ENCODE data around the gene ZBTB16. TPM values are rescaled to one million over a fixed set of nuclear protein-coding genes. Genes with fewer than 3 reads are reported as not detected.

ZBTB16 gene
- total and polyA plus RNA-seq, 2 of the 4 experiments (the other 2 are of a cell fraction): not detected

GRCh38 chr11:114050258-114050927 lies 9.1 kb upstream of the ZBTB16 start:
- CTCF ChIA-PET: no interaction called here
- Histone ChIP-seq H3K18ac (ENCODE audit: low read depth, low read length) (no peak overlapping the region), H3K4me1 (ENCODE audit: control insufficient read depth, insufficient read depth, low read length) (no peaks in the 10 kb centered on the region), H2BK5ac (ENCODE audit: low read depth, low read length, poor library complexity, severe bottlenecking) (no peak overlapping the region), H3K9ac (ENCODE audit: low read depth, low read length) (no peak overlapping the region), H2BK120ac (ENCODE audit: low read depth, low read length) (no peak overlapping the region), H4K8ac (ENCODE audit: low read depth in 2 of 2, low read length in 2 of 2) (no peak overlapping the region), H2AFZ (replicated peaks; ENCODE audit: low read length, poor library complexity) (no peak overlapping the region), H2AK5ac (ENCODE audit: low read depth, low read length) (no peak overlapping the region), H3K4ac (ENCODE audit: low read depth, low read length) (no peak overlapping the region), H3K9me1 (ENCODE audit: insufficient read depth, low read length) (no peaks in the 10 kb centered on the region), H3K14ac (replicated peaks; ENCODE audit: low read depth, low read length) (no peak overlapping the region), H3K4me3 (ENCODE audit: insufficient read depth, low read depth, low read length) (no peak overlapping the region), H3K4me2 (ENCODE audit: low read depth, low read length) (no peak overlapping the region), H3K79me1 (ENCODE audit: low read depth in 1 of 2, low read length in 2 of 2) (no peaks in the 10 kb centered on the region), H3K9me3 (ENCODE audit: control insufficient read depth, insufficient read depth, low read length) (no peaks in the 10 kb centered on the region), H2BK15ac (ENCODE audit: low read depth, low read length) (no peak overlapping the region), H4K20me1 (ENCODE audit: insufficient read depth, low read length) (no peaks in the 10 kb centered on the region), H4K5ac (ENCODE audit: low read depth, low read length) (no peak overlapping the region), H3K23ac (ENCODE audit: low read depth, low read length) (no peak overlapping the region), H3K36me3 (ENCODE audit: control insufficient read depth, insufficient read depth, low read length) (no peaks in the 10 kb centered on the region), H3K27ac (ENCODE audit: insufficient read depth, low read length) (no peak overlapping the region), H2AK9ac (replicated peaks; ENCODE audit: low read depth, low read length, poor library complexity) (no peak overlapping the region), H3K56ac (ENCODE audit: extremely low read depth, insufficient read depth, low read length) (no peak overlapping the region), H2BK20ac (ENCODE audit: low read depth, low read length) (no peak overlapping the region), H3K27me3 (ENCODE audit: control insufficient read depth, insufficient read depth, low read length) (peaks cover 7% of the 10 kb centered on the region), H4K91ac (ENCODE audit: insufficient read depth, low read depth, low read length) (no peak overlapping the region)
- dilution Hi-C loops (cut with HindIII; ENCODE audit: low sequenced_read_pairs, unreplicated experiment) (no loop called here), in situ Hi-C loops (cut with MboI; ENCODE audit: low sequenced_read_pairs) (no loop called here), intact Hi-C loops (cut with micrococcal nuclease) (no loop called here)
- no CpG with 5 or more reads among the region's 15 CpGs for WGBS, 2 experiments (ENCODE audit: extremely low coverage in 2 of 2, insufficient read length in 1 of 2)
- BruUV-seq (replicated peaks): no TSS peak
- TF ChIP-seq RCOR1 (IDR thresholded peaks at IDR 0.05; ENCODE audit: insufficient replicate concordance, low read length) (no peak), RAD21 (IDR thresholded peaks at IDR 0.05; ENCODE audit: low read length) (no peak), POLR2A (IDR thresholded peaks at IDR 0.05; ENCODE audit: low read depth, low read length) (no peak), RFX5 (IDR thresholded peaks at IDR 0.05; ENCODE audit: low read depth, low read length) (no peak), ELK1 (IDR thresholded peaks at IDR 0.05; ENCODE audit: borderline replicate concordance, low read depth, low read length) (no peak), FOS (IDR thresholded peaks at IDR 0.05; ENCODE audit: low read depth, low read length) (no peak), CHD1 (IDR thresholded peaks at IDR 0.05; ENCODE audit: low read depth, low read length) (no peak), CTCF (conservative IDR thresholded peaks at IDR 0.05; ENCODE audit: low read depth, low read length) (no peak)
- POLR2A ChIA-PET (ENCODE audit: unreplicated experiment): interaction anchor here (0.7 kb wide), 1 partner anchor 22 kb away, joined by 7 read pairs; no protein-coding TSS in a partner anchor
- ATAC-seq (ENCODE audit: low read depth): no peak
- no peak for DNase-seq

All from IMR-90 (cell line).